GM19239 (cell line): Measurements from ENCODE around the gene MCCD1.
"Not testable (repeated sequence)": the region's sequence is repeated elsewhere in the genome, so short reads cannot be mapped to it uniquely, and the experiment has no call there.

ENCODE experiments used
- DNase-seq: peaks from one replicate; pipeline ENCODE4 v3.0.0; 2011; ENCODE audit warnings: low spot score; ENCODE audit not compliant: insufficient read length
- FAIRE-seq: peaks from 2 replicates; lab custom pipeline; 2011; peaks lifted over from hg19 to GRCh38; lab: Jason Lieb, UNC

MCCD1 gene, protein sequence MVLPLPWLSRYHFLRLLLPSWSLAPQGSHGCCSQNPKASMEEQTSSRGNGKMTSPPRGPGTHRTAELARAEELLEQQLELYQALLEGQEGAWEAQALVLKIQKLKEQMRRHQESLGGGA

DNA sequence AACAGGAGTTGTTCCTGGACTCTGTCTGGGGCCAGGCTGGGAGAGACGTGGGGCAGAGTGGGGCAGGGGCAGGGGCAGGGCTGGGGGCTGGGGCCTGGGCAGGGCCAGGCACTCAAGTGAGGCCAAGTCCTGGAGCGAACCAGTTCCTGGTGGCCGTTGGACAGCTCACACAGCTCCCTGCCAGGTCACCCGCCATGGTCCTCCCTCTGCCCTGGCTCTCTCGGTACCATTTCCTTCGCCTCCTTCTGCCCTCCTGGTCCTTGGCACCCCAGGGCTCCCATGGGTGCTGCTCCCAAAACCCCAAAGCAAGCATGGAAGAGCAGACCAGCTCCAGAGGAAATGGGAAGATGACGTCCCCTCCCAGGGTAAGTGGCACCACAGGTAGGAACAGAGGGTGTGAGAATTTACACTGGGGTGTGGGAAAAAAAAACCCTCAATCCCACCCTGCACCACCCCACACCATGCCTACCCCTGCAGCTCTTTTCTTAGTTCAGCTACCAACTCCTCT, at the start of gene MCCD1:
Gene MCCD1, plus strand, starts transcription at position 142 of the 508 bp plus-strand sequence. Its CDS starts 53 bp downstream, at position 195.
- FAIRE-seq = no peak
- no peak for DNase-seq

DNA sequence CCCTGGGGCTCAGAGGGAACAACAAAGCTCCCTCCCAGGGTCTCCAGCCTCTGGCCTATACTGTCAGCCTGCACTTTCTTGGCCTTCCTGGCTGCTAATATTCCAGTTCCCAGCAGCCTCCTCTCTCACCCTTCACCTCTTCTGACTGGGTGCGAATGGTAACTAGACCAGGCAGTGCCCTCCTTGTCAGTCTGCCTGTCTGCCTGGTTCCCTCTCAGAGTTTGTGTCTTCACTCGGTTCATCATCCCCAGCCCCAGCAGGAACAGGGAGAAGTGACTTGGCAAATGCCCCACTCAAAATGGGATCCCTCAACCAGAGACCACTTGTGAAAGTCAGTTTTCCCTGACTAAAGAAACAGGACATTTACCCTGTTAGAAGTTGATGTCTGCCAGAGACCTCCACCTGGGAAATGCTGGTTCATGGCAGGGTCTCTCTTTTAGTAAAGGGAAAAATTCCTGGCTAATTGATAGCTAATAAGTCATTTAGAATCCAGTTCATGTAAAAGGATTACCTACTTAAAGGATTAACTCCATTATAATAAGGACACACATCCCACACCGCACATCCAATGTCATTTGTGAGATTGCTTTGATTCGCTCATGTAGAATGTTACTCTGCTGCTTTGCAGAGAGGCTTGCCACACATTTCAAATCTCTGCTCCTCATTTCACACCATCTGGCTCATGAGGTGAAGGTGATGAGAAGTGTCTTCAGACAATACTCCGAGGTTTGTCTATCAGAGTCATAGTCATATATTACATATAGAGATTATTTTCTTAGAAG, 49.4 kb upstream of the MCCD1 start:
- DNase-seq = no peak
- no peak for FAIRE-seq

DNA sequence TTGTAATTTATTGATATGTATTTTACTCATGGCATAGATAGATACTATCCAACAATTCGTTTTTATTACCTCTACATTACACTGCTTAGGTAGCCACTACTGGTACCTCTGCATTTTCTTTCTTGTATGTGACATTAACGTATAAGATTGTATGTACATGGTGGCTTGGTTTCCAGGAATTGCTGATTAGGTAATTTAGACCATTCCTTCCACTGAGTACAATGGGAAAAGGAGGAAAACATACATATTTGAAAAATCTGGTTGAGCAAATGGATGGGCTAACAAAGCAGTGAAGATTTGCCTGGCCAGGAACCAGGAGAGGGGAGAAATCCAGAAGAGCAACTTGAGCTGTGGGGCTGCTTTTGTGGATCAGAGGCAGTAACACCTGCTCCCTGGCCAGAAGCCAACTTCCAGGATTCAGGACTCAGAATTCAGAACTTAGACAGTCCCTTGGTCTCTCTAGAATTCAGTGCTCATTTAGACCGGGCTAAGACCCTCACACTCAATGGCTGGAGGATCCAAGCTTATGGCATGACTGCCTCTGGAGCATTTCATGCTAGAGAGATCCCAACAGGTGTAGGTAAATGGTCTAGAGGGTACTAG, 48.7 kb upstream of the MCCD1 start:
- DNase-seq = no peak
- no peak for FAIRE-seq

DNA sequence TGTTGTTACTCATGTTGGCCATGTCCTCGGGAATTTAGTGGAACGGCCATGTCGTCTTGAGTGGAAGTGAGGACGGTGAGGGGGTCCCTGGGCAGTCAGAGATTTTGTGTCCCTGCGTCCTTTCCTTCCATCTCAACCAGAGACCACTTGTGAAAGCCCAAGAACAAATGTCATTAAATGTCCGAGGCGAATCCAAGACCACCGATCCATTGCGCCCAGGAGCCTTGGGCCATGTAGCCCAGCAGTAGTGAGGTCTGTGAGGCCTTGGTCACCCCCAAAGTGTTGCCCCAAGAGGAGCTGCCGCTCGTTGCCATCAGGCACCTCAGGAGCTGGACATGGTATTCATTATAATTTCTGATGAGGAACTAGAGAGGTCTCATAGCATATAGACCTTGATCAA, 48.2 kb upstream of the MCCD1 start:
- FAIRE-seq = no peak
- DNase-seq = no peak

DNA sequence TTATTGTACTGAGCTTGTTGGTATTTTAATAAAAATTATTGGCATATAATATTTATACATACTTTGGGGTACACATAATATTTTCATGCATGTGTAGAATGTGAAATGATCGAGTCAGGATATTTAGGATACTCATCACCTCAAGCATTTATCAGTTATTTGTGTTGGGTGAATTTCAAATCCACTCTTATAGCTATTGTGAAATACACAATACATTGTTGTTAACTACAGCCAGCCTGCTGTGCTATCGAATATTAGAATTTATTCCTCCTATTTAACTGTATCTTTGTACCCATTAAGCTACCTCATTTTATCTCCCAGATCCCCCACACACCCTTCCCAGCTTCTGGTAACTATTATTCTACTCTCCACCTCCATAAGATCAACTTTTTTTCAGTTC, 45.4 kb upstream of the MCCD1 start:
- no peak for FAIRE-seq
- no peak for DNase-seq

DNA sequence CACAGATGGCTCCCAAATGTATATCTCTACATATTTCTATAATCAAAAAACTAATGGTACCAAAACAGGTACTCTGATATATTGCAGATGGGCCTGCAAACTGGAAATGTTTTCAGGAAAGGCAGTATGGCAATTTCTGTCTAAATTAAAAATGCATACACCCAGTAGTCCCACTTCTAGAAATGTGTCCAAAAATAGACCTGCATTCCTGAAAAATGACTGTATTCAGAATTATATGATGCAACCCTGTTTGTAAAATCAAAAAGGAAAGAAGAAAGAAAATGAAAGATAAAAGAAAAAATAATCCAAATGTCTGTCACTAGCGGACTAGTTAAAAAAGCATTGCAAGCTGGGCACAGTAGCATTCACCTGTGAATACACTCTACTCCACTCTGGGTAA, 43.7 kb upstream of the MCCD1 start:
- FAIRE-seq (no peak), DNase-seq (no peak)

DNA sequence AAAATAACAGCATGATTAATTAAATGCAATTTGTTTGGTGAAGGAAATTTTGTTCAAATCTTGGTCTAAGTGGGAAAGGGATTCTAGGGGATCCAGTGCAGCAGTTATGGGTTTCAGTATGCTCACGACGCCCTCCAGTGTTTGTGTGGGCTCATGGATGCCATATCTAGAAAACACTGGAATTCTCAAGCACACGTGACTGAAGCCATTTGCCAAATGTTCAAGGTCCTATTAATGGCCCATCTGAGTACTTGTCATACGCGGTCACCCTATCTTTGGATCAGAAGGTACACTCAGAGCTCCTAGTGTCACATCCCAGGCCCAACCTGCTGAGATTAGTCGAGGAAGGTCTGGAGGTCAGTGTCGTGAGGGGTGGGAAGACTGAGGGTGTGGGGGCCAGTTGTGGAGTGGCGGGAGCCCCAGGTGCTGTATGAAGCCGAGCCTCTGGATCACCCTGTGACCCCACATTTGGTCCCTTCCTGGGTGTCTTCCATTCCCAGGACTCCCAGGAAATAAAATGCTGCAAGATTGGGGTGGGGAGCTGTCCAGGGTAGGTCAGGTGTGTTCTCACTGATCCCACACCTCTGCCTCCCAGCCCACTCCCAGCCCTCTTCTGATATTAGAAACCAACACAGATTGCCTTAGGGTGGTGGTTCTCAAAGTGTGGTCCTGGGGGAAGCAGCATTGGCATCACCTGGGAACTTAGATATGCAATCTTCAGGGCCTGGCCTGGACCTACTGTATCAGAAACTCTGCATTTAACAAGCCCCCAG, 42.5 kb upstream of the MCCD1 start:
- FAIRE-seq = peak; percentile 61

DNA sequence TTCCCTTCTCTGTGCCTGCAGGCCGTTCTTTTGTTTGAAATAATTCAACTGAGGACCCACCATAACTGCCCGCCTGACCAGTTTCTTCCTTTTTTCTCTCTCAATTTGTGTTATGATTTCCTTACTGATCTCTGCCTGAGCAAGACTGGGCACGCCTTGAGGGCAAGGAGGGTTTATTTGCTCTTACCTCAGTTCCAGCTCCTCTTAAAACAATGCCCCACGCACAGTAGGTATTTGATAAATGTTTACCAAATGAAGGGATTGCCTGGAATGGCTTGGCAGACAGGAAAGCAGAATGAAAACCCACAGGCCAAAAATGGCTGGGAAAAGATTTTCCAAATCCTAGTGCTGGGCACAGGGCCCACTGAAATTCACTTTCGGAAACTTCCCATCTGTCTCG, 41.1 kb upstream of the MCCD1 start:
- not testable (repeated sequence) for DNase-seq, FAIRE-seq

More for the DNA sequence above, 42.5 kb upstream of the MCCD1 start:
- DNase-seq = not testable (repeated sequence)

DNA sequence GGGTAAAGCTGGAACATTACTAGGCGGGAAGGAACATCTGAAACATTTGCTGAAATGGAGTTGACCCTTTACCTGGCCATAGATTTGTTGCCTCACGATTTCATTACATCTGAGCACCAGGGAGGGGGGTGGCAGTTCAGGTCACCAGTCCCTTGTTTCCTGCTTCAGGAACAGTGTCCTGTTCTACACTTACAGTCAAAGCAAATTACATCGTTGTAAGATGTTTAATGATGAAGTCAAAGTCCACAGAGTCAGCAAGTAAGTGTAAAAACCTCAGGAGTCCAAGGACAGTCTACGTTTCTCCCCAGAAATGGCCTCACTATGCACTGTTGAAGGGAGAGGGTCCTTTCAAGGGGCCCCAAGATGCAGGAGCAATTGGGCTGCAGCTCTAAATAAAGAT, 39.7 kb upstream of the MCCD1 start:
- FAIRE-seq = no peak

DNA sequence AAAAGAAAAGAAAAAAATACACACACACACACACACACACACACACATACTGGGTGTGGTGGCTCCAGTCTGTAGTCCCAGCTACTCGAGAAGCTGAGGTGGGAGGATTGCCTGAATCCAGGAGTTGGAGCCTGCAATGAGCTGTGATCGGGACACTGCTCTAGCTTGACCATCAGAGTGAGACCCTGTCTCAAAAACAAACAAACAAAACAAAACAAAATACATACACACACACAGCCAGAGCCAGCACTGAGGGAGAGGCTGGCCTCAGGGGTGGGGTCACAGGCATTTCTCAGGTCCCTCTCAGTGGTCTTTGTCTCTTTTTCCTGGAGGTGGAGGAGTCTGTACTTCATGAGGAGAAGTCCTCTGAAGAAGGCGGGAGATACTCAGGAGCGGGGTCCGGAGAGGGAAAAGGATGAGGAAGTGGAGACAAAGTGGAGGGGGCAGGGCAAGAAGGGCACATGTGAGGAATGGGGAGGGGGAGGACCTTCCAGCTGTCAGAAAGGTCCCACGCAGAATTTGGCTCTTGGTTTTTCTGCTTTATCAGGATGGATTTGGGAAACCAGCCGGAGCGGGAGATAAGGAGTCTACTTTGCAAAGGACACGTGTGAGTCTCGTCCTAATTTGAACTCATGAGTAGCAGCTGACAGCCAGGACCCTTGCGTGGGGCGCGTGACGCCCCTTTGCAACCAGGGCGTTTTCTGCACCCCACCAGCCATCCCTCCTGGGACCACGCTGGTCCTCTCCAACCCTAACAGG, 38.5 kb upstream of the MCCD1 start:
- FAIRE-seq (no peak), DNase-seq (no peak)

More for the DNA sequence above, 39.7 kb upstream of the MCCD1 start:
- no peak for DNase-seq

DNA sequence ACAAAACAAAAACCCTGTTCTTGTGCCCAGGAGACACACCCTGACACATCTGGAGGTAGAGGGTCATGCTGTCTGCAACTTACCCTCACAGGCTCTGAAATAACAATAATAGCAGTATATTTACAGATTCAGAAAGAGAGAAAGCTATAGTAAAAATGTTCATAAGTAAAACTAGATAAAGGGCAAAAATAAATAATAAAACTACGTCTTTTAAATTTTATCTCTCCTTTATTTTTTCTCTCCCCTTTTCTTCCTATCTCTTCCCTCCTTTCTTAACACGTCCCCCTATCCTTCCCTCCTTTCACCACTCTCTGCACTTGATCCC, 35.2 kb upstream of the MCCD1 start:
- not testable (repeated sequence) for FAIRE-seq, DNase-seq

DNA sequence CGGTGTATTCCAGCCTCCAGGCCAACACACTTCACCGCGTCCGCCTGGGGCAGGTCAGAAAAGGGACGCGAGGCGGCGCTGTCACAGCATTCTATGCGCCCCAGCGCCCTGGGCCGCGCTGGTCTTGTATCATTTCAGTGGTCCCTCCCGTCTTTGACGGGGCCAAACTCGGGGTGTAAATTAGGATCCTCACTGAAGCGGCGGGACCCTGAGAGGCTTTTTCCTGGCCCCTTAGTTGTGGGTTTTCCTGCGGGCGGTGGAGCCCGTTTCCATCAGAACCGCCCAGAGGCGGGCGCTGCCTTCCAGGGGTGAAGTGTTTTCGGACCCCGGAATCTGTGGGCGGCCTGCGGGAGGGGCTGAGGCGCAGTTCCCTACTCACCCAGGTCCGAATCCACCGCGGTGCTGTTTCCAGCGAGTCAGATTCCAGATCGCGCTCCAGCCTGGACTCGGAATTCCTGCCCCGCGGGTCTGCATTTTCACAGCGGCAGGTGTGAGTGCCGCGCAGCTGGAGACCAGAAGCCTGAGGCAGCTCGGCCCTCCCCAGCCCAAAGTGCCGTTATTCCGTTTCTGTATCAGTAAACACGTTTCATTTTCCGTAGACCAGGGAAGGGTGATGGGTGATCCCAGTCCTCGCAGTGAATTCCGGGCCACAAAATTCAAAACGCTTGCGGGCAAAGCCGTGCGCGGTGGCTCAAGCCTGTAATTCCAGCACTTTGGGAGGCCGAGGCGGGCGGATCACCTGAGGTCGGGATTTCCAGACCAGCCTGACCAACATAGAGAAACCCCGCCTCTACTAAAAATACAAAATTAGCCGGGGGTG, 34.7 kb upstream of the MCCD1 start:
- DNase-seq (peak; percentile 38), FAIRE-seq (peak; percentile 87)

DNA sequence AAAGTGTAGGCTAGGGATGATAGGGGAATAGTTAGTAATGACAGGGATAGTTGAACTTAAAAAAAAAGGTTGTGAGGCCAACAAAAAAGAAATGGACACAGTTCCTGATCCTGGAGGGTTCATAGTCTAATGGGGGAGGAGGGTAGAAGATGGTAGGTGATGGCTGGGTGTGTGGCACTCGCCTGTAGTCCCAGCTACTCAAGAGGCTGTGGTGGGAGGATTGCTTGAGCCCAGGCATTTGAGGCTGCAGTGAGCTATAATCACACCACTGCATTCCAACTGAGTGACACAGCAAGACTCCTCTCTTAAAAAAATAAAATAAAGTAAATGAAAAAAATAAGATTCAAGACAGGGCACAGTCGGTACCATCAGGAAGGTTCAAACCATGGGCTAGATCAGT, 33.2 kb upstream of the MCCD1 start:
- DNase-seq (no peak), FAIRE-seq (peak; percentile 78)

DNA sequence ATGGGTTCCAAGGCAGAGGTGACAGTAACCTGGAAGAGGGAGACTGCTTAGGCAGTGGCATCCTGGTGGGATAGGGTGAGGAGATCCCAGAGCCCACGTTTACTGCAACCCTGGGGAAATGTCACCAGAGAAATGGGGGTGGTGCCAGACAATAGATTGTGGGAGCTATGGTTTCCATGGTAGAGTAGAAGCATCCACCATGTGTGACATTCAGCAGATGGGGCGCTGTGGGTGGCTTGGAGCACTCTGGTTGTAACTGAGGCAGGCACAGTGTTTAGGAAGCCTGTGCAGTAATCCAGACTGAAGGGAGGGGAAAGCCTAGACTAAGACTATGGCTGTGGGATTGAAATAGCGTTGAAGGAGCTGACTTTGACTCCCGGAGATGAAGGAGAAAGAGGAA, 31.9 kb upstream of the MCCD1 start:
- FAIRE-seq = not testable (repeated sequence)

DNA sequence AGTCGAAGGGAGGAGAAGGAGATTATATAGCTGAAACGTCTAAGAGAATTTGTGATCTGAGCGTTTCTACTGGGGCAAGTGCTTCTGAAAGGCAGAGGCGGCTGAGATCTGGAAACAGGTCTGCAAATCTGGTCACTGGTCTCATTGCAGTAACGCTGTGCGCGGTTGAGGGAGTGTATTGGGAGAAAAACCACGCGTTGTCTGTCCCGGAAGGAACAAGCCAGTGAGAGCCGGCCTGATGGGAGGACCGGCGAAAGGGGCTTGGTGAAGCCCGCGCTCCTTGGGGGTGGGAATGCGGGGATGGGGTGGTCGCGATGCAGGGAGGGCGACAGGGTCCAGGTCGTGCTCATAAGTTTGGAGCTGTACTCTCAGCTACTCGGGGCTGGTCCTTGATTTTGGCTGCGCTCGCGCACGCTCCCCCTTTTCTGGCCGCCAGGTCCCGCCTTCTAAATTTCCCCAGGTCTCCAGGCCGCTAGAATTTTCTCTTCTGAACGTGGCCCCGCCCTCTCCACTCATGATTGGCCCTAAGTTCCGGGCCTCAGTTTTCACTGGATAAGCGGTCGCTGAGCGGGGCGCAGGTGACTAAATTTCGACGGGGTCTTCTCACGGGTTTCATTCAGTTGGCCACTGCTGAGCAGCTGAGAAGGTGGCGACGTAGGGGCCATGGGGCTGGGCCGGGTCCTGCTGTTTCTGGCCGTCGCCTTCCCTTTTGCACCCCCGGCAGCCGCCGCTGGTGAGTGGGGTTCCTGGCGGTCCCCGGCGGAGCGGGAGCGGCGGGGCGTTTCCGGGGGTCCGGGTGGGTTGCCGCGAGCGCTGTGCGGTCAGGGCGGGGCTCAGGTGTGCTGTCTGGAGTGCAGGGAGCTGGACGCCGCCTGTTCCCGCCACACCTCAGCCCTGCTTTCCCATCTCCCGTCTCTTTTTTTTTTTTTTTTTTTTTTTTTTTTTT, 31.0 kb upstream of the MCCD1 start, which contains the start of gene MICB:
Gene MICB, plus strand, starts transcription at position 615 of the 946 bp plus-strand sequence. Its CDS starts 49 bp downstream, at position 664.
- FAIRE-seq (peak; percentile 83), DNase-seq (peak; percentile 66)

More for the DNA sequence above, 31.9 kb upstream of the MCCD1 start:
- DNase-seq = not testable (repeated sequence)

DNA sequence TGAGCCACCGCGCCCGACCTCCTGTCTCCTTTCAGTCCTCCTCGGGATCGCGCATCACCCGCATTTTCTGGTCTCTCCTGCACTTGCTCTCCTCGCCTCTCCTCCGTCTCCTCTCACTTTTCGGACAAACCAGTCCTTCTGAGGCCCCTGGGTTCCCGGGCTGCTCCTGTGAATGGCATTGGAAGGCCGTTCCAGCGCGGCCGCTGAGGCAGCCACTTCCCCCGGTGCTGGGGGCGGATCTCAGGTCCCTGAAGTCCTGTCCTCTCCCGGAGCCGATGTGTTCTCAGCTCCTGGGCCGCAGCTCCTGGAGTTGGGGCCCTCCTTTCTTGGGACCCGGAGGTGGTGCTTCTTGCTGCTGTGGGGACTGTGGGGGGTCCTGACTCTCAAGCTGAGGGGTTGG, 30.0 kb upstream of the MCCD1 start:
- DNase-seq (no peak), FAIRE-seq (no peak)

DNA sequence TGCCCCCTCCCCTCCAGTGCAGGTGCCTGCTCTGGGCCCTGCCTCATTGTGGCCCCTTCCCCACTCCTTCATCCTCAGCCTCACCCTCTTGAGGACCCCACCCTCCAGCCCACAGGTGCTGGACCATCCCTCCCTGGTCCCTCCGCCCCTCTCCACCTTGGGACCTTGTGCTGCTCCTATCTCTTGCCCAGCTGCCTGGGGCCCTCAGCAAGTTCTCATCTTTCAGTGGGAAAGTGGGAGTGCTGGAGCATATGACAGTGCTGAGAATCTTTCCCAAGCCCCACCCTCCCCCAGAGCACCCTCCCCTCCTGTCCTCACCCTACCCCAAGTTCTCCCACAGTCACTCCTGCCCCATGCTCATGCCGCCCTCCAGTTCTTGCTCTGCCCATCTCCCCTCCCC, 29.1 kb upstream of the MCCD1 start:
- not testable (repeated sequence) for FAIRE-seq

DNA sequence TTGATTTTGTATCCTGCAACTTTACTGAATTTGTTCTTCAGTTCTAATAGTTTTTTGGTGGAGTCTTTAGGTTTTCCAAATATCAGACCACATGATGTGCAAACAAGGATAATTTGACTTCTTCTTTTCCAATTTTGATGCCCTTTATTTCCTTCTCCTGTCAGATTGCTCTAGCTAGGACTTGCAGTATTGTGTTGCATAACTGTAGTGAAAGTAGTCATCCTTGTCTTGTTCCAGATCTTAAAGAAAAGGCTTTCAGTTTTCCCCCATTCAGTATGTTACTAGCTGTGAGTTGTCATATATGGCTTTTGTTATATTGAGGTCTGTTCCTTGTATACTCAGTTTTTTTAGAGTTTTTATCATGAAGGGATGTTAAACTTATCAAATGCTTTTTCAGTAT, 26.2 kb upstream of the MCCD1 start:
- no peak for FAIRE-seq
- no peak for DNase-seq

More for the DNA sequence above, 29.1 kb upstream of the MCCD1 start:
- not testable (repeated sequence) for DNase-seq
